Liver (tissue), 9 donors: ENCODE measurements around the gene ZDHHC5. TPM values are rescaled to one million over a fixed set of nuclear protein-coding genes. Genes with fewer than 3 reads are reported as not detected.

Experiments
- DNase-seq: peaks from one replicate; pipeline ENCODE4 v3.0.0-alpha.2; 2017; ENCODE audit warnings: low spot score
- H3K27ac ChIP-seq, 2 donors: one replicate each; pipeline ENCODE4 v1.7.0; 2013; ENCODE audit warnings: inconsistent platforms in 2 of 2, low read length in 2 of 2, control low read depth in 1 of 2, low read depth in 1 of 2, mild to moderate bottlenecking in 1 of 2
- H3K27me3 ChIP-seq, 4 donors: one replicate each; pipeline versions ENCODE4 v1.6.1 to v1.7.0; 2013; ENCODE audit warnings: low read length in 3 of 4, inconsistent platforms in 1 of 4, mild to moderate bottlenecking in 1 of 4, moderate library complexity in 1 of 4; ENCODE audit not compliant: control insufficient read depth in 4 of 4, insufficient read depth in 4 of 4
- H3K36me3 ChIP-seq, 4 donors: one replicate each; pipeline versions ENCODE4 v1.6.1 to v1.7.0; 2013; ENCODE audit warnings: low read length in 3 of 4, mild to moderate bottlenecking in 3 of 4, low read depth in 1 of 4, moderate library complexity in 1 of 4; ENCODE audit not compliant: control insufficient read depth in 4 of 4, insufficient read depth in 3 of 4
- H3K4me1 ChIP-seq, 4 donors: one replicate each; pipeline versions ENCODE4 v1.6.1 to v1.7.0; 2013; ENCODE audit warnings: low read length in 3 of 4, mild to moderate bottlenecking in 3 of 4, moderate library complexity in 1 of 4; ENCODE audit not compliant: control insufficient read depth in 4 of 4, insufficient read depth in 4 of 4
- H3K4me3 ChIP-seq, 3 donors: one replicate each; pipeline versions ENCODE4 v1.6.1 to v1.7.0; 2013; ENCODE audit warnings: low read length in 3 of 3, control low read depth in 1 of 3, low read depth in 1 of 3, mild to moderate bottlenecking in 1 of 3
- H3K9ac ChIP-seq, 2 donors: one replicate each; pipeline ENCODE4 v1.7.0; 2013; ENCODE audit warnings: low read length in 2 of 2, mild to moderate bottlenecking in 2 of 2, moderate library complexity in 2 of 2, control low read depth in 1 of 2, low read depth in 1 of 2
- H3K9me3 ChIP-seq, 4 donors: one replicate each; pipeline versions ENCODE4 v1.6.1 to v1.7.0; 2013; ENCODE audit warnings: low read length in 3 of 4; ENCODE audit not compliant: control insufficient read depth in 4 of 4
- EGR1 ChIP-seq, 2 donors: IDR thresholded peaks; 2 replicates each; pipeline ENCODE4 v1.6.1; 2016 to 2018; ENCODE audit warnings: antibody characterized with exemption in 2 of 2, low read depth in 2 of 2
- FOXA2 ChIP-seq: IDR thresholded peaks from 2 replicates; pipeline ENCODE4 v1.6.1; 2016; ENCODE audit warnings: antibody characterized with exemption
- GABPA ChIP-seq, 2 donors: IDR thresholded peaks in 1 of 2; conservative IDR thresholded peaks in 1 of 2; 2 replicates each; pipeline ENCODE4 v1.6.1; 2016; ENCODE audit warnings: antibody characterized with exemption in 2 of 2, mild to moderate bottlenecking in 1 of 2, moderate library complexity in 1 of 2
- HNF4A ChIP-seq, 2 donors: conservative IDR thresholded peaks; 2 replicates each; pipeline ENCODE4 v1.6.1; 2016; ENCODE audit warnings: antibody characterized with exemption in 2 of 2, mild to moderate bottlenecking in 2 of 2
- JUND ChIP-seq, 2 donors: IDR thresholded peaks; 2 replicates each; pipeline ENCODE4 v1.6.1; 2016; ENCODE audit warnings: antibody characterized with exemption in 2 of 2
- NR2F2 ChIP-seq: IDR thresholded peaks from 2 replicates; pipeline ENCODE4 v1.6.1; 2016; ENCODE audit warnings: antibody characterized with exemption
- RAD21 ChIP-seq, 2 donors: IDR thresholded peaks; 2 replicates each; pipeline ENCODE4 v1.6.1; 2016; ENCODE audit warnings: antibody characterized with exemption in 2 of 2, mild to moderate bottlenecking in 2 of 2
- RXRA ChIP-seq, 2 donors: IDR thresholded peaks; 2 replicates each; pipeline ENCODE4 v1.6.1; 2017 to 2018; ENCODE audit warnings: antibody characterized with exemption in 2 of 2, mild to moderate bottlenecking in 1 of 2
- SP1 ChIP-seq: IDR thresholded peaks from 2 replicates; pipeline ENCODE4 v1.6.1; 2018; ENCODE audit warnings: antibody characterized with exemption, mild to moderate bottlenecking
- TAF1 ChIP-seq: conservative IDR thresholded peaks from 2 replicates; pipeline ENCODE4 v1.6.1; 2016; ENCODE audit warnings: antibody characterized with exemption, mild to moderate bottlenecking
- YY1 ChIP-seq: IDR thresholded peaks from 2 replicates; pipeline ENCODE4 v1.6.1; 2016; ENCODE audit warnings: antibody characterized with exemption, mild to moderate bottlenecking
- ZBTB33 ChIP-seq: IDR thresholded peaks from 2 replicates; pipeline ENCODE4 v1.6.1; 2016; ENCODE audit warnings: antibody characterized with exemption
- WGBS: extraction: QIAGEN DNeasy Blood & Tissue Kit; methylation state at CpG from one replicate; pipeline ENCODE4 v1.1.7; 2013; 5-methylcytosine and 5-hydroxymethylcytosine counted together
- polyA plus RNA-seq, 2 donors: library from polyadenylated mRNA; stranded (reverse) in 1 of 2; unstranded in 1 of 2; fragments of 200-250 nt in 1 of 2; fragments of >200 nt in 1 of 2; fragmentation: Nextera tagmentation in 1 of 2; extraction: Ambion mirVana in 1 of 2; gene quantifications; one replicate each; pipeline versions ENCODE4 v1.2.1 to v1.2.3, GENCODE V29; 2013 to 2015
- total RNA-seq, 2 donors: library from RNA; depleted of rRNA; stranded (reverse); fragments of >200 nt; gene quantifications; one replicate each; pipeline ENCODE4 v1.2.3, GENCODE V29; 2014
- TF ChIP-seq, protein P1 (sequence below): IDR thresholded peaks from 2 replicates; pipeline ENCODE4 v1.6.1; 2016; ENCODE audit warnings: antibody characterized with exemption, mild to moderate bottlenecking
- TF ChIP-seq, protein P2 (sequence below): IDR thresholded peaks from 2 replicates; pipeline ENCODE4 v1.6.1; 2016; ENCODE audit warnings: antibody characterized with exemption
- TF ChIP-seq, protein P3 (sequence below): fragments of 150-350 bp; IDR thresholded peaks from 2 replicates; pipeline ENCODE4 v1.5.1; 2017; ENCODE audit warnings: improper control_type of control experiment, low read depth, low read length; ENCODE audit not compliant: missing input control
- donor health status: healthy.
- donor health status: healthy.
- donor health status: healthy.
- donor health status: healthy.
- donor health status: healthy.

The ZDHHC5 gene
- total and polyA plus RNA-seq, 4 donors = 7.2 to 31.4 (median 26.1) TPM

DNA sequence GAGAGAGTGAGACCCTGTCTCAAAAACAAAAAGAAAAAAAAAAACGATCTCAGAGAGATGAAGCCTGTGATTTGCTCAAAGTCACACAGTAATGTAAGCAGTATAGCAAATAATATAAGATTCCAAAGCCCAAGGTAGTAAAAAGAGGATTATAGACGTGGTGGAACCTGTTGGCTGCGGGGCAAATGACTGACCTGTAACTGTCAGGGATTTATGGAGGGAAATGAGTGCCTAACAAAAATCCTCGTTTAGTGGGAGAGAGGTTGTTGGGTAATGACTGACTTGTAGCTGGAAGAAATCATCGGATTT, 11.1 kb upstream of the ZDHHC5 start (continued):
- no peak for TF ChIP-seq GABPA (IDR thresholded peaks at IDR 0.05 in 1 of 2, conservative IDR thresholded peaks at IDR 0.05 in 1 of 2)

- WGBS = under 1% methylated on average over 45 of the region's 45 CpGs
- DNase-seq = peak; percentile 97
- TF ChIP-seq GABPA (IDR thresholded peaks at IDR 0.05 in 1 of 2, conservative IDR thresholded peaks at IDR 0.05 in 1 of 2) (peak; percentile 52 to 93), NR2F2 (peak; percentile 32), EGR1 (IDR thresholded peaks at IDR 0.05; ENCODE audit: low read depth in 2 of 2) (peak; percentile 90 to 99), SP1 (peak; percentile 83), JUND (IDR thresholded peaks at IDR 0.05) (peak; percentile 11 to 23), RXRA (IDR thresholded peaks at IDR 0.05) (peak; percentile 48 to 61), TAF1 (no peak), YY1 (peak; percentile 86), FOXA2 (no peak), RAD21 (IDR thresholded peaks at IDR 0.05) (peak; percentile 13 to 21), ZBTB33 (peak; percentile 98), HNF4A (conservative IDR thresholded peaks at IDR 0.05) (peak in 1 of 2 donors; percentile 21)
- TF ChIP-seq, protein P1, sequence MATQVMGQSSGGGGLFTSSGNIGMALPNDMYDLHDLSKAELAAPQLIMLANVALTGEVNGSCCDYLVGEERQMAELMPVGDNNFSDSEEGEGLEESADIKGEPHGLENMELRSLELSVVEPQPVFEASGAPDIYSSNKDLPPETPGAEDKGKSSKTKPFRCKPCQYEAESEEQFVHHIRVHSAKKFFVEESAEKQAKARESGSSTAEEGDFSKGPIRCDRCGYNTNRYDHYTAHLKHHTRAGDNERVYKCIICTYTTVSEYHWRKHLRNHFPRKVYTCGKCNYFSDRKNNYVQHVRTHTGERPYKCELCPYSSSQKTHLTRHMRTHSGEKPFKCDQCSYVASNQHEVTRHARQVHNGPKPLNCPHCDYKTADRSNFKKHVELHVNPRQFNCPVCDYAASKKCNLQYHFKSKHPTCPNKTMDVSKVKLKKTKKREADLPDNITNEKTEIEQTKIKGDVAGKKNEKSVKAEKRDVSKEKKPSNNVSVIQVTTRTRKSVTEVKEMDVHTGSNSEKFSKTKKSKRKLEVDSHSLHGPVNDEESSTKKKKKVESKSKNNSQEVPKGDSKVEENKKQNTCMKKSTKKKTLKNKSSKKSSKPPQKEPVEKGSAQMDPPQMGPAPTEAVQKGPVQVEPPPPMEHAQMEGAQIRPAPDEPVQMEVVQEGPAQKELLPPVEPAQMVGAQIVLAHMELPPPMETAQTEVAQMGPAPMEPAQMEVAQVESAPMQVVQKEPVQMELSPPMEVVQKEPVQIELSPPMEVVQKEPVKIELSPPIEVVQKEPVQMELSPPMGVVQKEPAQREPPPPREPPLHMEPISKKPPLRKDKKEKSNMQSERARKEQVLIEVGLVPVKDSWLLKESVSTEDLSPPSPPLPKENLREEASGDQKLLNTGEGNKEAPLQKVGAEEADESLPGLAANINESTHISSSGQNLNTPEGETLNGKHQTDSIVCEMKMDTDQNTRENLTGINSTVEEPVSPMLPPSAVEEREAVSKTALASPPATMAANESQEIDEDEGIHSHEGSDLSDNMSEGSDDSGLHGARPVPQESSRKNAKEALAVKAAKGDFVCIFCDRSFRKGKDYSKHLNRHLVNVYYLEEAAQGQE = no peak
- TF ChIP-seq, protein P2, sequence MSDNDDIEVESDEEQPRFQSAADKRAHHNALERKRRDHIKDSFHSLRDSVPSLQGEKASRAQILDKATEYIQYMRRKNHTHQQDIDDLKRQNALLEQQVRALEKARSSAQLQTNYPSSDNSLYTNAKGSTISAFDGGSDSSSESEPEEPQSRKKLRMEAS = peak; percentile 99
- TF ChIP-seq, protein P3, sequence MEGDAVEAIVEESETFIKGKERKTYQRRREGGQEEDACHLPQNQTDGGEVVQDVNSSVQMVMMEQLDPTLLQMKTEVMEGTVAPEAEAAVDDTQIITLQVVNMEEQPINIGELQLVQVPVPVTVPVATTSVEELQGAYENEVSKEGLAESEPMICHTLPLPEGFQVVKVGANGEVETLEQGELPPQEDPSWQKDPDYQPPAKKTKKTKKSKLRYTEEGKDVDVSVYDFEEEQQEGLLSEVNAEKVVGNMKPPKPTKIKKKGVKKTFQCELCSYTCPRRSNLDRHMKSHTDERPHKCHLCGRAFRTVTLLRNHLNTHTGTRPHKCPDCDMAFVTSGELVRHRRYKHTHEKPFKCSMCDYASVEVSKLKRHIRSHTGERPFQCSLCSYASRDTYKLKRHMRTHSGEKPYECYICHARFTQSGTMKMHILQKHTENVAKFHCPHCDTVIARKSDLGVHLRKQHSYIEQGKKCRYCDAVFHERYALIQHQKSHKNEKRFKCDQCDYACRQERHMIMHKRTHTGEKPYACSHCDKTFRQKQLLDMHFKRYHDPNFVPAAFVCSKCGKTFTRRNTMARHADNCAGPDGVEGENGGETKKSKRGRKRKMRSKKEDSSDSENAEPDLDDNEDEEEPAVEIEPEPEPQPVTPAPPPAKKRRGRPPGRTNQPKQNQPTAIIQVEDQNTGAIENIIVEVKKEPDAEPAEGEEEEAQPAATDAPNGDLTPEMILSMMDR = no peak
- no peaks in the 10 kb centered on the region for H3K9me3 ChIP-seq
- H3K27me3 ChIP-seq = no peaks in the 10 kb centered on the region
- H3K9ac ChIP-seq = peak within 1 kb of the TSS; percentile 86 to 97
- H3K4me1 ChIP-seq = peaks cover 3 to 17% (median 8%) of the 10 kb centered on the region in 4 donors
- H3K27ac ChIP-seq = peak within 1 kb of the TSS; percentile 90 to 91
- peaks cover 9 to 24% (median 15%) of the 10 kb centered on the region in 4 donors for H3K36me3 ChIP-seq
- H3K4me3 ChIP-seq = peak within 1 kb of the TSS; percentile 83 to 100 (median 87)
Measured at GRCh38 chr11:57657194-57658022, 10.5 kb upstream of the ZDHHC5 start, which contains the start of gene CLP1. Gene CLP1, plus strand, starts transcription at chr11:57657762. Its CDS starts 1,715 bp downstream, at chr11:57659477.
